WTC11 (cell line): ENCODE results near the gene NUMBL. TPM values are rescaled to one million over a fixed set of nuclear protein-coding genes. Genes with fewer than 3 reads are reported as not detected.

ENCODE experiments used
- ATAC-seq: fragments of 200-7000 bp; cut with Tn5 transposase; 2 replicates; pipeline ENCODE4 v1.10.0; 2021; ENCODE audit warnings: mild to moderate bottlenecking, moderate library complexity
- CTCF ChIA-PET: fragments of 300-600 bp; sonication (Branson Sonifier 250); formaldehyde crosslinking; loops from one replicate; lab custom pipeline; 2021; ENCODE audit warnings: antibody characterized with exemption; lab: Charles Lee
- POLR2A ChIA-PET: fragments of 350-600 bp; sonication (Branson Sonifier 250); formaldehyde crosslinking; loops from one replicate; lab custom pipeline; 2021; ENCODE audit warnings: antibody characterized with exemption; lab: Charles Lee
- DNase-seq: peaks from one replicate; pipeline ENCODE4 v3.0.0; 2021; ENCODE audit warnings: low spot score
- H3K27ac Mint-ChIP-seq: 2 replicates; pipeline ENCODE4 v1.8.0; 2021; ENCODE audit warnings: mixed read lengths
- H3K27me3 Mint-ChIP-seq: 2 replicates; pipeline ENCODE4 v1.8.0; 2021; ENCODE audit warnings: low read depth, mild to moderate bottlenecking, moderate library complexity, mixed read lengths
- H3K36me3 Mint-ChIP-seq: 2 replicates; pipeline ENCODE4 v1.8.0; 2021; ENCODE audit warnings: mixed read lengths
- H3K4me1 Mint-ChIP-seq: 2 replicates; pipeline ENCODE4 v1.8.0; 2022; ENCODE audit warnings: mixed read lengths
- H3K4me3 Mint-ChIP-seq: 2 replicates; pipeline ENCODE4 v1.8.0; 2021; ENCODE audit warnings: mild to moderate bottlenecking, moderate library complexity, mixed read lengths
- H3K9me3 Mint-ChIP-seq: 2 replicates; pipeline ENCODE4 v1.8.0; 2021; ENCODE audit warnings: mixed read lengths
- CREB1 ChIP-seq: sonication (generic); formaldehyde crosslinking; IDR thresholded peaks from 2 replicates; pipeline ENCODE4 v1.8.0; 2023; ENCODE audit warnings: mild to moderate bottlenecking, missing genetic modification reagents
- E2F4 ChIP-seq: sonication (generic); formaldehyde crosslinking; IDR thresholded peaks from 2 replicates; pipeline ENCODE4 v1.8.1; 2022; ENCODE audit warnings: low read depth, mild to moderate bottlenecking, moderate library complexity, missing genetic modification reagents, borderline replicate concordance
- ERG ChIP-seq: fragments of 250-450 bp; sonication (Bioruptor Pico); IDR thresholded peaks from 2 replicates; pipeline ENCODE4 v1.8.0; 2021; ENCODE audit warnings: mild to moderate bottlenecking
- ETV6 ChIP-seq: sonication (generic); formaldehyde crosslinking; IDR thresholded peaks from 2 replicates; pipeline ENCODE4 v1.8.1; 2022; ENCODE audit warnings: mild to moderate bottlenecking, missing genetic modification reagents
- GRHL2 ChIP-seq: fragments of 250-450 bp; sonication (Bioruptor Pico); IDR thresholded peaks from 2 replicates; pipeline ENCODE4 v1.8.0; 2022; ENCODE audit warnings: mild to moderate bottlenecking, moderate library complexity; ENCODE audit not compliant: insufficient replicate concordance, severe bottlenecking
- JAZF1 ChIP-seq: fragments of 250-450 bp; sonication (Bioruptor Pico); IDR thresholded peaks from 2 replicates; pipeline ENCODE4 v1.9.0; 2021; ENCODE audit warnings: moderate library complexity, mild to moderate bottlenecking, inconsistent platforms
- JUN ChIP-seq: sonication (generic); formaldehyde crosslinking; IDR thresholded peaks from 2 replicates; pipeline ENCODE4 v1.8.0; 2023; ENCODE audit warnings: mild to moderate bottlenecking, missing genetic modification reagents
- MAX ChIP-seq: sonication (generic); formaldehyde crosslinking; IDR thresholded peaks from 2 replicates; pipeline ENCODE4 v1.8.0; 2022; ENCODE audit warnings: mild to moderate bottlenecking, missing genetic modification reagents
- MXD4 ChIP-seq: fragments of 250-450 bp; sonication (Bioruptor Pico); IDR thresholded peaks from 2 replicates; pipeline ENCODE4 v1.8.0; 2021; ENCODE audit warnings: mild to moderate bottlenecking, moderate library complexity, borderline replicate concordance
- MYBL2 ChIP-seq: sonication (generic); formaldehyde crosslinking; IDR thresholded peaks from 2 replicates; pipeline ENCODE4 v1.8.1; 2023; ENCODE audit warnings: mild to moderate bottlenecking, moderate library complexity, missing genetic modification reagents
- NFATC4 ChIP-seq: fragments of 250-450 bp; sonication (Bioruptor Pico); IDR thresholded peaks from 2 replicates; pipeline ENCODE4 v1.9.0; 2021; ENCODE audit warnings: mild to moderate bottlenecking
- PRRX2 ChIP-seq: fragments of 250-450 bp; sonication (Bioruptor Pico); IDR thresholded peaks from 2 replicates; pipeline ENCODE4 v1.8.0; 2021; ENCODE audit warnings: mild to moderate bottlenecking
- SMAD3 ChIP-seq: sonication (generic); formaldehyde crosslinking; IDR thresholded peaks from 2 replicates; pipeline ENCODE4 v1.8.0; 2022; ENCODE audit warnings: missing genetic modification reagents, mild to moderate bottlenecking, borderline replicate concordance
- SMAD4 ChIP-seq: sonication (generic); formaldehyde crosslinking; IDR thresholded peaks from 2 replicates; pipeline ENCODE4 v1.8.0; 2022; ENCODE audit warnings: mild to moderate bottlenecking, missing genetic modification reagents
- SOX15 ChIP-seq: fragments of 250-450 bp; sonication (Bioruptor Pico); IDR thresholded peaks from 2 replicates; pipeline ENCODE4 v1.9.0; 2021; ENCODE audit warnings: mild to moderate bottlenecking
- SP1 ChIP-seq: sonication (generic); formaldehyde crosslinking; conservative IDR thresholded peaks from 2 replicates; pipeline ENCODE4 v1.8.1; 2022; ENCODE audit warnings: missing genetic modification reagents
- TCF7 ChIP-seq: sonication (generic); formaldehyde crosslinking; IDR thresholded peaks from 2 replicates; pipeline ENCODE4 v1.8.0; 2022; ENCODE audit warnings: mild to moderate bottlenecking, low read depth, missing genetic modification reagents, moderate library complexity
- TEAD1 ChIP-seq: sonication (generic); formaldehyde crosslinking; IDR thresholded peaks from 2 replicates; pipeline ENCODE4 v1.8.0; 2022; ENCODE audit warnings: mild to moderate bottlenecking, missing genetic modification reagents
- ZNF219 ChIP-seq: sonication (generic); formaldehyde crosslinking; IDR thresholded peaks from 2 replicates; pipeline ENCODE4 v1.8.0; 2023; ENCODE audit warnings: missing genetic modification reagents, mild to moderate bottlenecking, borderline replicate concordance
- ZNF263 ChIP-seq: sonication (generic); formaldehyde crosslinking; IDR thresholded peaks from 2 replicates; pipeline ENCODE4 v1.8.1; 2022; ENCODE audit warnings: low read depth, mild to moderate bottlenecking, moderate library complexity, missing genetic modification reagents
- total RNA-seq: library from RNA; stranded (reverse); gene quantifications from 3 replicates; pipeline ENCODE4 v1.2.3, GENCODE V29; 2021
- TF ChIP-seq, protein P1 (sequence below): fragments of 250-450 bp; sonication (Bioruptor Pico); conservative IDR thresholded peaks from 2 replicates; pipeline ENCODE4 v1.9.0; 2021; ENCODE audit warnings: mild to moderate bottlenecking
- TF ChIP-seq, protein P2 (sequence below): sonication (generic); formaldehyde crosslinking; IDR thresholded peaks from 2 replicates; pipeline ENCODE4 v1.8.0; 2022; ENCODE audit warnings: mild to moderate bottlenecking, missing genetic modification reagents
- TF ChIP-seq, protein P3 (sequence below): sonication (generic); formaldehyde crosslinking; IDR thresholded peaks from 2 replicates; pipeline ENCODE4 v1.8.1; 2022; ENCODE audit warnings: missing genetic modification reagents, borderline replicate concordance

The NUMBL gene
- total RNA-seq, 1 experiment from 2014 or later = 30.3 TPM

DNA sequence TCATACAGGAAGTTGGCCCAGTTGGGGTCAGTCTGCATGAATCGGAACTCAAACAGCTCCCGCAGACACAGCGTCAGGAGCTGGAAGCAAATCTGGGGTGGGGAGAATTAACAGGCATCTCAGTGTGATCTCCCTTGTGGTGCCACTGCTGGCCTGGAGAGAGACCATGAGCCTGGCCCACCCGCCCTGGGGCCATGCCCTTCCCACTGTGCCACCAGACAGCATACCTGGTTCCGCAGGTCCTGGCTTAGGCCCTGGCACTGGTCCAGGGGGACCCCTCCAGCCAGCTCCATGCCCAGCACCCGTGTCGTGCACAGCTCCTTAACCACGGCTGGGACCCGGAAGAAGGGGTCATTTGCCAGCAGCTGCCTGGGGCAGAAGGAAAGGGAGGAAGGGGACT is 9.6 kb upstream of the NUMBL start:
- CTCF ChIA-PET = interaction anchor here (0.6 to 1.7 kb wide), 4 partner anchors 9 to 177 kb away, joined by 3 to 6 read pairs (median 4); partner anchors contain the start of gene NUMBL
- H3K4me1 Mint-ChIP-seq = peaks cover 8% of the 10 kb centered on the region; the same call in 1 of the 2 replicates
- TF ChIP-seq PRRX2 (CRISPR knock-in tag) = no peak
- TF ChIP-seq CREB1 (CRISPR knock-in tag) = no peak
- TF ChIP-seq GRHL2 (CRISPR knock-in tag) = no peak
- TF ChIP-seq, protein P1, sequence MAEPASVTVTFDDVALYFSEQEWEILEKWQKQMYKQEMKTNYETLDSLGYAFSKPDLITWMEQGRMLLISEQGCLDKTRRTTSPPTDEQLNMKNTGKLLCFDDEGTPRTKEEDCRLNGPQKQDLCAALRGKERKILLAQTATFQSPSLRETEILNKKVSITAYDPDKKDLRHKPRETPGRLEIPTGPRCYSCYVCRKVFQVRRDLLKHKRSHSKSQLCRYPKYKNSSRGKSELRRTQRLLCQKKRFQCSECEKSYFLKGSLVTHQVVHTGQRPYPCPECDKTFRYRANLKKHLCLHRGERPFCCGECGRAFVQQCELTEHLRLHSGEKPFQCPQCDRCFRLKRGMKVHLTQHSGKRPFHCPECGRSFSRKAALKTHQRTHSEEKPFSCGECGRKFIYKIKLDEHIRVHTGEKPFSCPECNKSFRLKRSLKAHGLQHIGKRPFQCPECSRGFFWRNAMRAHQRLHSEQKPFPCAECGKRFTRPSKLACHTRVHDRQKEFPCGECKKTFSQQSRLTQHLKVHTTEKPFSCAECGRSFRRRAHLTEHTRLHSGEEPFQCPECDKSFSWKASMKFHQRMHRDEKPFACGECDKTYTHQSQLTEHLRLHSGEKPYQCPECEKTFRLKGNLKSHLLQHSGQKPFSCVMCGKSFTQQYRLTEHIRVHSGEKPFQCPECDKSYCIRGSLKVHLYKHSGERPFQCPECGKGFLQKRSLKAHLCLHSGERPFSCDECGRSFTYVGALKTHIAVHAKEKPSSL (CRISPR knock-in tag) = no peak
- TF ChIP-seq ERG (CRISPR knock-in tag) = no peak
- TF ChIP-seq SOX15 (CRISPR knock-in tag) = no peak
- no peak for TF ChIP-seq SP1 (CRISPR knock-in tag)
- no peak for TF ChIP-seq JAZF1
- TF ChIP-seq TEAD1 (CRISPR knock-in tag) = no peak
- no peak for TF ChIP-seq SMAD4 (CRISPR knock-in tag)
- TF ChIP-seq TCF7 (CRISPR knock-in tag) = no peak
- TF ChIP-seq, protein P2, sequence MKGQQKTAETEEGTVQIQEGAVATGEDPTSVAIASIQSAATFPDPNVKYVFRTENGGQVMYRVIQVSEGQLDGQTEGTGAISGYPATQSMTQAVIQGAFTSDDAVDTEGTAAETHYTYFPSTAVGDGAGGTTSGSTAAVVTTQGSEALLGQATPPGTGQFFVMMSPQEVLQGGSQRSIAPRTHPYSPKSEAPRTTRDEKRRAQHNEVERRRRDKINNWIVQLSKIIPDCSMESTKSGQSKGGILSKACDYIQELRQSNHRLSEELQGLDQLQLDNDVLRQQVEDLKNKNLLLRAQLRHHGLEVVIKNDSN (CRISPR knock-in tag) = no peak
- TF ChIP-seq, all 79 proteins: peak for 0
- Mint-ChIP-seq H3K9me3 (no peaks in the 10 kb centered on the region), H3K36me3 (peaks cover 37% of the 10 kb centered on the region), H3K27me3 (no peaks in the 10 kb centered on the region), H3K27ac (no peak overlapping the region; the same call in 1 of the 2 replicates), H3K4me3 (no peak overlapping the region)
- no peak for ATAC-seq
- POLR2A ChIA-PET = interaction anchor here (0.5 kb wide), 1 partner anchor 280 kb away, joined by 3 read pairs; no protein-coding TSS in a partner anchor
- no peak for DNase-seq

- Mint-ChIP-seq H3K4me1 (0 out of 2 replicates have a peak, but pooled peaks cover 2% of the 10 kb centered on the region), H3K9me3 (no peaks in the 10 kb centered on the region), H3K27ac (no peak overlapping the region), H3K27me3 (no peaks in the 10 kb centered on the region), H3K36me3 (peaks cover 32% of the 10 kb centered on the region), H3K4me3 (no peak overlapping the region)
- DNase-seq (no peak), ATAC-seq (no peak)
- CTCF ChIA-PET = no interaction called here
- POLR2A ChIA-PET = no interaction called here
- no peak for TF ChIP-seq SMAD4 (CRISPR knock-in tag)
- no peak for TF ChIP-seq ETV6
- TF ChIP-seq ZNF263 (CRISPR knock-in tag) = no peak
- TF ChIP-seq ZNF219 = no peak
- no peak for TF ChIP-seq E2F4 (CRISPR knock-in tag)
- TF ChIP-seq, protein P3, sequence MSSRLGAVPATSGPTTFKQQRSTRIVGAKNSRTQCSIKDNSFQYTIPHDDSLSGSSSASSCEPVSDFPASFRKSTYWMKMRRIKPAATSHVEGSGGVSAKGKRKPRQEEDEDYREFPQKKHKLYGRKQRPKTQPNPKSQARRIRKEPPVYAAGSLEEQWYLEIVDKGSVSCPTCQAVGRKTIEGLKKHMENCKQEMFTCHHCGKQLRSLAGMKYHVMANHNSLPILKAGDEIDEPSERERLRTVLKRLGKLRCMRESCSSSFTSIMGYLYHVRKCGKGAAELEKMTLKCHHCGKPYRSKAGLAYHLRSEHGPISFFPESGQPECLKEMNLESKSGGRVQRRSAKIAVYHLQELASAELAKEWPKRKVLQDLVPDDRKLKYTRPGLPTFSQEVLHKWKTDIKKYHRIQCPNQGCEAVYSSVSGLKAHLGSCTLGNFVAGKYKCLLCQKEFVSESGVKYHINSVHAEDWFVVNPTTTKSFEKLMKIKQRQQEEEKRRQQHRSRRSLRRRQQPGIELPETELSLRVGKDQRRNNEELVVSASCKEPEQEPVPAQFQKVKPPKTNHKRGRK = no peak
- no peak for TF ChIP-seq MAX
- TF ChIP-seq, protein P2 (CRISPR knock-in tag) = no peak
- TF ChIP-seq MYBL2 (CRISPR knock-in tag) = no peak
- TF ChIP-seq SMAD3 (CRISPR knock-in tag) = no peak
- TF ChIP-seq MXD4 (CRISPR knock-in tag) = no peak
- no peak for TF ChIP-seq ERG (CRISPR knock-in tag)
- TF ChIP-seq, protein P1 (CRISPR knock-in tag) = no peak
- TF ChIP-seq TEAD1 (CRISPR knock-in tag) = no peak
- no peak for TF ChIP-seq JUN (CRISPR knock-in tag)
- TF ChIP-seq NFATC4 (CRISPR knock-in tag) = no peak
Observed at GRCh38 chr19:40697007-40697406, 6.6 kb upstream of the NUMBL start.
